Endothelial cell of coronary artery (primary cell): Measurements from ENCODE around the gene GALK2. TPM values are rescaled to one million over a fixed set of nuclear protein-coding genes. Genes with fewer than 3 reads are reported as not detected.

ENCODE experiments used
- total RNA-seq: library from RNA; depleted of rRNA; stranded (reverse); fragments of >200 nt; gene quantifications from 2 replicates; pipeline ENCODE4 v1.2.3, GENCODE V29; 2014

GALK2 gene
- 43.7 and 53.8 TPM in 2 replicates for total RNA-seq

DNA sequence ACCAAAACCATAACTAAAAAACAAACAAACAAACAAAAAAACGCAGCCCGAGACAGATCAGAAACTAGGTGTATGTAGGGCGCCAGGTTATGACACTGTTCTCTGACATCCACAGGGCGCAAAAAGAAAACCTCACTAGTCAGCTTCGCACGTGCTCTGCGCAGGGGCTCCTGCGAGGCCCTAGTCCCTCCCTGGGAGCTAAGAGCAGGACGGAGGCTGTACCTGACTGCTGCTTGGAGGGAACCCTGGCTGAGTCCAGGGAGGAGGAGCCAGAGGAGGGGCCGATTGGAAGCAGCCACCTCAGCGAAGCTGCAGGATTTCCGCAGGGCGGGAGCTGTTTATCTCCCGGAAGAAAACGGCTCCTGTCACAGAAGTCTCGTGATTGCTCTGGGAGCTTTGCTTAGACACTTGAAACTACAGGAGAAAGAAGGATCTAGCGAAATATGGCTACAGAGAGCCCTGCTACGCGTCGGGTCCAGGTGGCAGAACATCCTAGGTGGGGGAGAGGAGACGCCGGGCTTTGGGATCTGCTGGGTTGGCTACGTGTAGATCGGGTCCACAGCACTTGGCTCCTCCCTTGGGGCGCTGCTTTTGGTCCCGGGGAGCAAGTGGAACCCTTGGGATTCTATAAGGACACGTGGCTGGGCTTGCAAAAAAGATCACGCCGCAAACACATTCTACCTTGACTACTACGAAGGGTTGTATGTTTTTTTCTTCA is at the start of gene GALK2:
Gene GALK2 (plus strand): TSS at position 368 of the 718 bp plus-strand sequence. CDS start 76 bp downstream, at position 444.

DNA sequence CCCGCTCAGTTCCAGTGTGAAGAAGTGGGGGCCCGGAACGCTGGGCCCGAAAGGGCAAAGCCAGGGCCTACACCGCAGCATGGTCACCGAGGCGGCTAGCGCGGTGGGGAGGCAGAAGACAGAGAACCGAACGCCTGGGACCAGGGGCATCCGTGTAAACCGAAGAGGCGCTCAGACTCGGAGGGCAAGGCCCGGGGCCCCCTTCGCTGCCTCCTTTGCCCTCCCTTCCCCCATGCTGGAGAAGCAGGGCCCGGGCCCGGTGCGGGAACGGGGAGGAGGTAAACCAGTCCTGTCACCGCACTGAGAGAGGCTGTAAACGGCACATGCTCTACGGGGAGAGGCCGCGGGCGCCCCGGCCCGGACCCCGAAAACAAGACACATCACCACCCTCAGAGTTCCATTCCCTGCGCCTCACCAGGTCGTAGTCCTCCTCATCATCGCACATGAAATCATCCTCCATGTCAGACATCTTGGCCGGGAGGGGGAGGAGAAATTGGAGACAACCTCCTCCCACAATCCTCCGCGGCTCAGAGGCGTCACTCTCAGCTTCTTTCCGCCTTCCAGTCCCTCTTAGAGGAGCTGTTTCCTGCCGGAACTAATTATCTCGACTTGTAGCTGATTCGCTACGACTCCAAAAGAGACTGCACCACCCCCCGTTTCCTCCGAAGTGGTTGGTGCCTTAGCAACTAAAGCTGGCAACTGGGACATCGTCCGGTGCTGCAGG is 14.8 kb upstream of the GALK2 start, which contains the start of gene COPS2:
Gene COPS2 (minus strand): TSS at position 490 of the 724 bp plus-strand sequence. CDS start 21 bp downstream, at position 469.

Other genes with a start within 250 kb of the GALK2 start
- 0.09 and 0.54 TPM in 2 replicates for gene SHC4, start 206.3 kb upstream of the GALK2 start, total RNA-seq
- 16.3 and 25.1 TPM in 2 replicates for gene SECISBP2L, start 123.8 kb upstream of the GALK2 start, total RNA-seq
- gene COPS2, start 14.6 kb upstream of the GALK2 start, total RNA-seq = 67.7 and 83.6 TPM in 2 replicates